Chondrocyte (in vitro differentiated cells): ENCODE measurements around the gene DMPK. TPM values are rescaled to one million over a fixed set of nuclear protein-coding genes. Genes with fewer than 3 reads are reported as not detected.

Source experiments
- DNase-seq: peaks from one replicate; pipeline ENCODE4 v3.0.0; 2021; ENCODE audit warnings: mixed read lengths, low spot score
- H3K27ac Mint-ChIP-seq: one replicate; pipeline ENCODE4 v1.8.0; 2021; ENCODE audit warnings: mild to moderate bottlenecking, moderate library complexity, mixed read lengths; ENCODE audit not compliant: unreplicated experiment
- H3K27me3 Mint-ChIP-seq: 2 replicates; pipeline ENCODE4 v1.8.0; 2021; ENCODE audit warnings: low read depth, mixed read lengths
- H3K36me3 Mint-ChIP-seq: 2 replicates; pipeline ENCODE4 v1.8.0; 2021; ENCODE audit warnings: low read depth, mixed read lengths
- H3K4me1 Mint-ChIP-seq: 2 replicates; pipeline ENCODE4 v1.8.0; 2021; ENCODE audit warnings: low read depth, mild to moderate bottlenecking, mixed read lengths
- H3K4me3 Mint-ChIP-seq: one replicate; pipeline ENCODE4 v1.8.0; 2021; ENCODE audit warnings: mild to moderate bottlenecking, moderate library complexity, mixed read lengths; ENCODE audit not compliant: unreplicated experiment
- H3K9me3 Mint-ChIP-seq: 2 replicates; pipeline ENCODE4 v1.8.0; 2021; ENCODE audit warnings: low read depth, mixed read lengths
- CTCF ChIP-seq: fragments of 200-600 bp; sonication (generic); IDR thresholded peaks from 2 replicates; pipeline ENCODE4 v1.5.0; 2021; ENCODE audit warnings: antibody characterized with exemption, mild to moderate bottlenecking, moderate library complexity
- total RNA-seq: library from RNA; stranded (reverse); gene quantifications from 3 replicates; pipeline ENCODE4 v1.2.1, GENCODE V29; 2021

DMPK gene
- total RNA-seq, 1 donor from 2014 or later, result 176 TPM

GRCh38 chr19:45819769-45820168 is 37.5 kb upstream of the DMPK start:
- no peak overlapping the region for H3K27ac Mint-ChIP-seq
- TF ChIP-seq CTCF, result no peak
- H3K36me3 Mint-ChIP-seq, result peaks cover 15% of the 10 kb centered on the region
- H3K4me3 Mint-ChIP-seq, result no peak overlapping the region
- H3K27me3 Mint-ChIP-seq, result no peaks in the 10 kb centered on the region
- H3K9me3 Mint-ChIP-seq, result no peaks in the 10 kb centered on the region
- H3K4me1 Mint-ChIP-seq, result peaks cover 6% of the 10 kb centered on the region
- peak; percentile 90 for DNase-seq

- H3K9me3 Mint-ChIP-seq, result no peaks in the 10 kb centered on the region
- H3K27me3 Mint-ChIP-seq, result no peaks in the 10 kb centered on the region
- peak; percentile 89 for DNase-seq
- peak overlapping the region; percentile 54 for H3K27ac Mint-ChIP-seq
- no peak for TF ChIP-seq CTCF
- H3K4me3 Mint-ChIP-seq, result no peak overlapping the region
- peaks cover 6% of the 10 kb centered on the region for H3K36me3 Mint-ChIP-seq
- H3K4me1 Mint-ChIP-seq, result peaks cover 3% of the 10 kb centered on the region
Measured at GRCh38 chr19:45817725-45818301, 35.5 kb upstream of the DMPK start.

- TF ChIP-seq CTCF, result peak; percentile 98
- no peak overlapping the region for H3K27ac Mint-ChIP-seq
- H3K27me3 Mint-ChIP-seq, result no peaks in the 10 kb centered on the region
- H3K4me3 Mint-ChIP-seq, result no peak overlapping the region
- H3K9me3 Mint-ChIP-seq, result no peaks in the 10 kb centered on the region
- peak; percentile 97 for DNase-seq
- peaks cover 3% of the 10 kb centered on the region for H3K4me1 Mint-ChIP-seq
- H3K36me3 Mint-ChIP-seq, result peaks cover 6% of the 10 kb centered on the region
Measured at GRCh38 chr19:45817010-45817724, 34.9 kb upstream of the DMPK start.

DNA sequence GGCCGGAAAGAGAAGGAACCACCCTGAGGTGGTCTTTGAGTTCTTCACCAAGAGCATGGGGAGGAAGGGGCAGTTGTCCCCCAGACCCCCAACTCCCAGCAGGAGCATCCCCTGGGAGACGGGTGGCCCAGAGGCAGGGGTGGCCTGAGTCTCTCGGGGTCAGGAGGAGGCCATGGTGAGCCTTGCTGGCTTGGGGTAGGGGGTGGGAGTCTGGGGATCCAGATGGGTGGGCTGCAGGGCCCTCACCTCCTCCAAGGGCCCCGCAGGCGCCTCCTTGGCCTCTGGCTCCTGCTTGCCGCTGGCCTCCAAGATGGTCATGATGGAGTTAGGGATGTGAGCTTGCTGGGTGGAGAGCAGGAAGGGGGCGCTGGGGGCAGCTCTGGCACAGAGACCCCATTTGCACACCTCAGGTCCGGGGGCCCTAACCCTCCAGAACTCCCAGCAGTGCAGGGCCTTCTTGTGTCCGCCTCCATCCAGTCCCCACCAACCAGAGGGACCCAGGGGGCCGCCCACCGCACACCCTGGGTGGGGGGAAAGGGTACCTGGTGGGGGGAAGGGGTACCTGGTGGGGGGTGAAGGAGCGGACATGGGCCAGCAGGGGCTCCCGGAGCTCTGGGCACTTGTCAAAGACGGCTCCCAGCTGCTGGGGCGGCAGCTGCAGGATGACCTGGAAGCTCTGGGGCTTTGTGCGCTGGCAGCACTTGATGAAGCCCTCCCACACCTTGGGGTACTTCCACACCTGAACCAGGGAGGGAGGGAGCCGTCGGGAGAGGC is 34.1 kb upstream of the DMPK start:
- Mint-ChIP-seq H3K27ac (no peak overlapping the region), H3K9me3 (no peaks in the 10 kb centered on the region), H3K4me1 (peaks cover 3% of the 10 kb centered on the region), H3K4me3 (no peak overlapping the region), H3K36me3 (peaks cover 6% of the 10 kb centered on the region), H3K27me3 (no peaks in the 10 kb centered on the region)
- DNase-seq, result peak; percentile 79
- no peak for TF ChIP-seq CTCF

- no peak for TF ChIP-seq CTCF
- H3K4me3 Mint-ChIP-seq, result peak overlapping the region; percentile 69
- peak; percentile 87 for DNase-seq
- peaks cover 3% of the 10 kb centered on the region for H3K4me1 Mint-ChIP-seq
- no peak overlapping the region for H3K27ac Mint-ChIP-seq
- no peaks in the 10 kb centered on the region for H3K27me3 Mint-ChIP-seq
- H3K36me3 Mint-ChIP-seq, result peaks cover 3% of the 10 kb centered on the region
- no peaks in the 10 kb centered on the region for H3K9me3 Mint-ChIP-seq
Measured at GRCh38 chr19:45815481-45816216, 33.4 kb upstream of the DMPK start.
